ENCODE data around the gene MEF2C. TPM values are rescaled to one million over a fixed set of nuclear protein-coding genes. Genes with fewer than 3 reads are reported as not detected.

MEF2C gene
- polyA plus RNA-seq, 1 donor from 2014 or later: 238 TPM

GRCh38 chr5:88823201-88823600, 59.8 kb downstream of the MEF2C start:
- Mint-ChIP-seq H3K36me3 (peaks cover 17% of the 10 kb centered on the region), H3K9me3 (no peaks in the 10 kb centered on the region), H3K27me3 (no peaks in the 10 kb centered on the region), H3K27ac (peak overlapping the region; percentile 89 to 98 (median 97)), H3K4me3 (peak overlapping the region; percentile 65 to 97 (median 95)), H3K4me1 (peaks cover 22 to 49% (median 36%) of the 10 kb centered on the region in 3 donors)

- Mint-ChIP-seq H3K4me3 (peak overlapping the region; percentile 65 to 97 (median 88)), H3K4me1 (peaks cover 34 to 46% (median 40%) of the 10 kb centered on the region in 3 donors), H3K36me3 (peaks cover 17% of the 10 kb centered on the region), H3K27me3 (no peaks in the 10 kb centered on the region), H3K27ac (peak overlapping the region; percentile 91 to 97 (median 92)), H3K9me3 (no peaks in the 10 kb centered on the region)
Observed at GRCh38 chr5:88821161-88821560, 61.8 kb downstream of the MEF2C start.

- H3K27ac Mint-ChIP-seq: peak overlapping the region; percentile 91 to 97 (median 92)
- no peaks in the 10 kb centered on the region for H3K9me3 Mint-ChIP-seq
- H3K4me3 Mint-ChIP-seq: peak overlapping the region; percentile 65 to 97 (median 83)
- peaks cover 35 to 46% (median 40%) of the 10 kb centered on the region in 3 donors for H3K4me1 Mint-ChIP-seq
- H3K27me3 Mint-ChIP-seq: no peaks in the 10 kb centered on the region
- peaks cover 17% of the 10 kb centered on the region for H3K36me3 Mint-ChIP-seq
Observed at GRCh38 chr5:88820581-88820980, 62.4 kb downstream of the MEF2C start.

- H3K27me3 Mint-ChIP-seq: no peaks in the 10 kb centered on the region
- no peaks in the 10 kb centered on the region for H3K9me3 Mint-ChIP-seq
- peaks cover 40 to 47% (median 47%) of the 10 kb centered on the region in 3 donors for H3K4me1 Mint-ChIP-seq
- H3K36me3 Mint-ChIP-seq: peaks cover 17% of the 10 kb centered on the region
- peak overlapping the region; percentile 62 to 95 (median 80) for H3K4me3 Mint-ChIP-seq
- H3K27ac Mint-ChIP-seq: peak overlapping the region; percentile 71 to 90 (median 90)
Observed at GRCh38 chr5:88819301-88819999, 63.5 kb downstream of the MEF2C start.

GRCh38 chr5:88818296-88818695, 64.7 kb downstream of the MEF2C start:
- peak overlapping the region; percentile 71 to 90 (median 90) for H3K27ac Mint-ChIP-seq

GRCh38 chr5:88816195-88816594, 66.8 kb downstream of the MEF2C start:
- peak overlapping the region in 3 of 4 donors; percentile 7 to 71 (median 31) for H3K4me3 Mint-ChIP-seq
- H3K27me3 Mint-ChIP-seq: no peaks in the 10 kb centered on the region
- no peaks in the 10 kb centered on the region for H3K9me3 Mint-ChIP-seq
- peak overlapping the region in 2 of 3 donors; percentile 33 to 36 for H3K27ac Mint-ChIP-seq
- H3K36me3 Mint-ChIP-seq: peaks cover 7% of the 10 kb centered on the region
- H3K4me1 Mint-ChIP-seq: peaks cover 59 to 70% (median 67%) of the 10 kb centered on the region in 3 donors

More at GRCh38 chr5:88818296-88818695, 64.7 kb downstream of the MEF2C start:
- peak overlapping the region; percentile 62 to 95 (median 80) for H3K4me3 Mint-ChIP-seq
- H3K27me3 Mint-ChIP-seq: no peaks in the 10 kb centered on the region
- H3K4me1 Mint-ChIP-seq: peaks cover 46 to 56% (median 53%) of the 10 kb centered on the region in 3 donors
- H3K9me3 Mint-ChIP-seq: no peaks in the 10 kb centered on the region
- peaks cover 14% of the 10 kb centered on the region for H3K36me3 Mint-ChIP-seq

GRCh38 chr5:88815050-88815789, 67.8 kb downstream of the MEF2C start:
- peak overlapping the region in 2 of 4 donors; percentile 69 to 71 for H3K4me3 Mint-ChIP-seq
- H3K9me3 Mint-ChIP-seq: no peaks in the 10 kb centered on the region
- peaks cover 64 to 74% (median 72%) of the 10 kb centered on the region in 3 donors for H3K4me1 Mint-ChIP-seq
- H3K27ac Mint-ChIP-seq: peak overlapping the region; percentile 62 to 86 (median 67)
- no peaks in the 10 kb centered on the region for H3K27me3 Mint-ChIP-seq
- peaks cover 5% of the 10 kb centered on the region for H3K36me3 Mint-ChIP-seq

GRCh38 chr5:88813805-88814575, 69.0 kb downstream of the MEF2C start:
- H3K27ac Mint-ChIP-seq: peak overlapping the region in 2 of 3 donors; percentile 62 to 81
- no peaks in the 10 kb centered on the region for H3K27me3 Mint-ChIP-seq
- peak overlapping the region in 3 of 4 donors; percentile 35 to 65 (median 40) for H3K4me3 Mint-ChIP-seq
- H3K4me1 Mint-ChIP-seq: peaks cover 60 to 72% (median 67%) of the 10 kb centered on the region in 3 donors
- H3K9me3 Mint-ChIP-seq: no peaks in the 10 kb centered on the region
- peaks cover 5% of the 10 kb centered on the region for H3K36me3 Mint-ChIP-seq

GRCh38 chr5:88813244-88813643, 69.7 kb downstream of the MEF2C start:
- peak overlapping the region in 2 of 3 donors; percentile 11 to 62 for H3K27ac Mint-ChIP-seq
- peak overlapping the region in 2 of 4 donors; percentile 56 to 65 for H3K4me3 Mint-ChIP-seq
- H3K4me1 Mint-ChIP-seq: peaks cover 60 to 67% (median 65%) of the 10 kb centered on the region in 3 donors
- H3K27me3 Mint-ChIP-seq: no peaks in the 10 kb centered on the region
- H3K9me3 Mint-ChIP-seq: no peaks in the 10 kb centered on the region
- peaks cover 4% of the 10 kb centered on the region for H3K36me3 Mint-ChIP-seq

- Mint-ChIP-seq H3K36me3 (peaks cover 22% of the 10 kb centered on the region), H3K4me1 (peaks cover 53 to 58% (median 56%) of the 10 kb centered on the region in 3 donors), H3K27ac (no peak overlapping the region), H3K4me3 (no peak overlapping the region), H3K27me3 (no peaks in the 10 kb centered on the region), H3K9me3 (no peaks in the 10 kb centered on the region)
Observed at GRCh38 chr5:88808153-88808552, 74.8 kb downstream of the MEF2C start.

- H3K27me3 Mint-ChIP-seq: no peaks in the 10 kb centered on the region
- H3K36me3 Mint-ChIP-seq: peaks cover 22% of the 10 kb centered on the region
- no peak overlapping the region for H3K4me3 Mint-ChIP-seq
- H3K9me3 Mint-ChIP-seq: no peaks in the 10 kb centered on the region
- H3K27ac Mint-ChIP-seq: peak overlapping the region in 1 of 3 donors; percentile 46
- peaks cover 48 to 51% (median 51%) of the 10 kb centered on the region in 3 donors for H3K4me1 Mint-ChIP-seq
Observed at GRCh38 chr5:88807327-88807726, 75.7 kb downstream of the MEF2C start.

GRCh38 chr5:88806338-88806737, 76.6 kb downstream of the MEF2C start:
- peak overlapping the region in 1 of 4 donors; percentile 74 for H3K4me3 Mint-ChIP-seq
- peaks cover 22% of the 10 kb centered on the region for H3K36me3 Mint-ChIP-seq
- H3K27me3 Mint-ChIP-seq: no peaks in the 10 kb centered on the region
- peaks cover 39 to 48% (median 42%) of the 10 kb centered on the region in 3 donors for H3K4me1 Mint-ChIP-seq
- H3K27ac Mint-ChIP-seq: peak overlapping the region; percentile 11 to 90 (median 84)
- H3K9me3 Mint-ChIP-seq: no peaks in the 10 kb centered on the region

- Mint-ChIP-seq H3K4me3 (peak overlapping the region in 2 of 4 donors; percentile 53 to 91), H3K27ac (peak overlapping the region; percentile 11 to 97 (median 94)), H3K4me1 (peaks cover 31 to 41% (median 33%) of the 10 kb centered on the region in 3 donors), H3K9me3 (no peaks in the 10 kb centered on the region), H3K36me3 (peaks cover 22% of the 10 kb centered on the region), H3K27me3 (no peaks in the 10 kb centered on the region)
Observed at GRCh38 chr5:88805151-88805784, 77.7 kb downstream of the MEF2C start.

GRCh38 chr5:88804444-88804843, 78.5 kb downstream of the MEF2C start:
- H3K27ac Mint-ChIP-seq: peak overlapping the region in 1 of 3 donors; percentile 50
- H3K27me3 Mint-ChIP-seq: no peaks in the 10 kb centered on the region
- no peaks in the 10 kb centered on the region for H3K9me3 Mint-ChIP-seq
- peaks cover 32 to 41% (median 33%) of the 10 kb centered on the region in 3 donors for H3K4me1 Mint-ChIP-seq
- peaks cover 22% of the 10 kb centered on the region for H3K36me3 Mint-ChIP-seq
- no peak overlapping the region for H3K4me3 Mint-ChIP-seq

Measured in IgD-negative memory B cell (primary cell).